IPS-15b (cell line): ENCODE results near the gene CCDC146.

Source experiments
- H3K27me3 ChIP-seq: one replicate; pipeline ENCODE4 v1.6.1; 2013; ENCODE audit warnings: low read length; ENCODE audit not compliant: control insufficient read depth, insufficient read depth
- H3K36me3 ChIP-seq: one replicate; pipeline ENCODE4 v1.6.1; 2013; ENCODE audit warnings: low read length; ENCODE audit not compliant: control insufficient read depth, insufficient read depth
- H3K4me1 ChIP-seq: one replicate; pipeline ENCODE4 v1.6.1; 2013; ENCODE audit warnings: mild to moderate bottlenecking, low read length; ENCODE audit not compliant: control insufficient read depth, insufficient read depth
- H3K4me3 ChIP-seq: one replicate; pipeline ENCODE4 v1.5.1; 2013; ENCODE audit warnings: low read depth, low read length
- H3K9ac ChIP-seq: one replicate; pipeline ENCODE4 v1.6.1; 2013; ENCODE audit warnings: low read depth, mild to moderate bottlenecking, low read length
- H3K9me3 ChIP-seq: one replicate; pipeline ENCODE4 v1.6.1; 2013; ENCODE audit warnings: mild to moderate bottlenecking, low read length; ENCODE audit not compliant: control insufficient read depth, insufficient read depth

CCDC146 gene

DNA sequence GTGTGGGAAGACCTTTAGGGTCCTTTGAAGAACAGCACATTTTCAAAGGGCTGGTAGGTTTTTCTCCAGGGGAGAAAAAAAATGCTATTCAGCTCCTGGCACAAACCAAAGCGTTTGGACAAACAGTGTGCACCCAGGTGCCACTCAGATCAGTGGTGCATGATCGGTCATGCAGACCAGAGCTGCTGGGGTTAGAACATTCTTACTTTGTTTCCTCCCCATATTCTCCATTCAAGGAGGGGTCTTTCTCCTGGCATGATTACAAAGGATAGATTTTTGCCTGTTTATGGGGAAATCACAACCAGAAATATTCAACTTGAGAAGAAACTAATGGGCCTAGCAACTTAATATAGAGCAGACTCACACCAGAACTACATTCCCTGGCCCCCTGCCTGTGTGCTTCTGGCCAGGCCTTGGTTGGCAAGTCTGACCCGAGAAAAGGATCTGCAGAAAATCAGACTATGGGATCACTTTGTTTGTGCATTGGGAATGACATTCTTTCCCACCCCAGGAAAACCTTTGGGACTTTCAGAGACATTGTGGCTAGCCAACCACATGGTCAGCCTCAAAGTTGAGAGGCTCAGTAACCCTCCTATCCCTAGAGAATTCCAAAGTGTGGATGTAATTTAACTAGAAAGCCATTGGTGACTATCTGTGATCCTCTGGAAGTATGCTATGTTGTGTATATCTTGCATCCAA lies 159.5 kb downstream of the CCDC146 start:
- Histone ChIP-seq H3K27me3 (no peaks in the 10 kb centered on the region), H3K9me3 (no peaks in the 10 kb centered on the region), H3K4me1 (no peaks in the 10 kb centered on the region), H3K36me3 (no peaks in the 10 kb centered on the region), H3K4me3 (no peak overlapping the region), H3K9ac (no peak overlapping the region)

DNA sequence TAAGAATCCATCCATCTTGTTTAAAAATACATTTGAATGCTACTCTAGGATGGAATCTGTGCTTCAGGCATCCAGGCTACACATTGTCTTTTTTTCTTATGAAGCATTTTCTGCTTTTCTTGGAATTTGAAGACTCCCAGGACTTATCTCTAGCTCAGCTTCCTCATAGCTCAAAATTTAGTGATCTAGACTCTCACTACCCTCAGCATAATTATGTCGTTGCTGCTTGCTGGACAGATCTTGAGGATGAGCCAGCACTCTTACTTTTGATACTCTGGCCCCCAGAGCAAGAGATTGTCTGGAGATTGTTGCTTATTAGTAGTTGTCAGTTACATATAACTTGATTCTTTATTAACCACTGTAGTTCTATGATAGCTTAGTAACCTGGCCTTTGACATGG lies 160.5 kb downstream of the CCDC146 start:
- Histone ChIP-seq H3K9ac (no peak overlapping the region), H3K4me3 (no peak overlapping the region), H3K4me1 (no peaks in the 10 kb centered on the region), H3K9me3 (no peaks in the 10 kb centered on the region), H3K27me3 (no peaks in the 10 kb centered on the region), H3K36me3 (no peaks in the 10 kb centered on the region)

DNA sequence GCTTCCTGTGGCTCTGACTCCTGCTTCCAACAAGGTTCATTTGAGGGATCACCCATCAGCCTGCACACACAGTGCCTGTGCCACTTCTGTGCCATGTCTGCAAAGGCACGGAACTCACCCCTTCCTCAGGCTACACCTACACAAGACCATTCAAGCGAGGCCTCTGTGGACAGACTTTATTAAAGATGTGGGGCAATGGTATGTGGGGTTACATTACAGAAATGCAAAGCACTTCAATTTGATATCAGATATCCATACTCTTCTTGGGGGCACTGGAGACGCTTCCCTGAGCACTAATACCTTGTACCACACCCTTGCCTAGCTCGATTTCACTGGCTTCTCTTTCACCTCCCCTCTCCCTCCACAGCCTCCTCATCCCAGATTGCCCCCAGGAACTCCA lies 161.6 kb downstream of the CCDC146 start:
- no peak overlapping the region for H3K9ac ChIP-seq
- no peaks in the 10 kb centered on the region for H3K9me3 ChIP-seq
- no peak overlapping the region for H3K4me3 ChIP-seq
- no peaks in the 10 kb centered on the region for H3K4me1 ChIP-seq
- H3K36me3 ChIP-seq = no peaks in the 10 kb centered on the region
- H3K27me3 ChIP-seq = no peaks in the 10 kb centered on the region

DNA sequence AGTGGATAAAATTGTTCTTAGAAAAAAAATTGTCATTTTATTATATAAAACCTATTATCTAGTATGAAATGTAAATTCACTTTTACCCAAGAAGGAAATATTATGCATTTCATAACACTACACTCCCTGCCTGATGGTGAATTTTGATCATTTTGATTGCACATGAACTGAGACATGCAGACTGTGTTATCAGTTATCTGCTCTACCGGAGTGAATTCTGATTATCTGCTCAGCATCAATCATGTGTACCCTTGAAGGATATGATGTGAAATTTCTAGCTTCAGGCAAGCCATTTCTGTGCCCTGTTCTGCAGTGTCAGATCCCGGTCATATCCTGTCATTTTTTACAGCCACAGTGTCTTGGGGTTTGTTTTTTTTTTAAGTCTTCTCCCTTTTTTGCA lies 162.2 kb downstream of the CCDC146 start:
- no peaks in the 10 kb centered on the region for H3K4me1 ChIP-seq
- H3K36me3 ChIP-seq = no peaks in the 10 kb centered on the region
- no peak overlapping the region for H3K9ac ChIP-seq
- no peaks in the 10 kb centered on the region for H3K27me3 ChIP-seq
- no peaks in the 10 kb centered on the region for H3K9me3 ChIP-seq
- H3K4me3 ChIP-seq = no peak overlapping the region

DNA sequence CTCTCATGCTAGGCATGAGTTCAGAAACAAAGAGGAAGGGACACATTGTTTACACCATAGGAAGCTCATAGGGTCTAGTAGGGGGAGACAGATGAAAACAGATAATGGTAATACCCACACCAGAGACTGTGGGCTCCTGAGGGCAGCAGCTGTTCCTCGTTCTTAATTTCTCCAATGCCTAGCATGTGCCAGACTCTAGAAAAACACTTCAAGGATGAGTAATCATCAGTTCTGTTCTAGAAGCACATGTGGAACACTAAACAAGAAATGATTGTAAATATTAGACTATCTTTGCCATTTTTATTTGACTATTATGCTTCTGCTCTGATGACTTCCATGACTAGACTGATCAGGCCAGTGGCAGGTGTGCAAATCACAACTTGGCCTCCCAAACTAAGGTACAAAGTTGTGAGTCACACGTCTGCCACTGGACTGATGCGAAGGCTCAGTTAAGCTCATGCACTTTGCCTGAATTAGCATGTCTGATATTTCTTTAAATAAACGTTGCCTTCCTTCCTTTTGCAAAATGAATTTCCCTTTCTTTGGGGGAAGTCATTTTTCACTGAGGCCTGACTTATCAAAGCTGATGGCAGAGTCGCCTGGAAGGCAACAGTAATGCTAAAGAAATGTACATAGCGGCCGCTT lies 166.4 kb downstream of the CCDC146 start:
- H3K9me3 ChIP-seq = no peaks in the 10 kb centered on the region
- H3K4me1 ChIP-seq = no peaks in the 10 kb centered on the region
- no peaks in the 10 kb centered on the region for H3K27me3 ChIP-seq
- H3K4me3 ChIP-seq = no peak overlapping the region
- no peaks in the 10 kb centered on the region for H3K36me3 ChIP-seq
- H3K9ac ChIP-seq = no peak overlapping the region

DNA sequence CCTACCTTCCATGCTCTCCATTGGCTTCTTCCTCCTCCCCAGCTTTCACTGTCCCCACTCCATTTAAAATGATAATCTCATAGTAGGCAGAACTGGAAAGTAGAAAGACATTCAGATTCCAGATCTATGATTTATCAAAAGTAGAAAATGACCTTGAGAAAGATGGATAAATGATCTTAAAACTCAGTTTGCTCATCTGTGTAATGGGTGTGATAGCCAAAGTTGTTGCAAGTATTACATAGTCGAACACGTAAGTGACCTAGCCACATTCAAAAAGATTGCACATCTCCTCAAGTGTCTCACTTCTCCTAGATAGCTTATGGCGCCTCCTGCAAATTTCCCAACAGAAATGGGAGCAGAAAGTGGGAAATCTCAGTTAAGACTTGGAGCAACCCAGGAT lies 167.0 kb downstream of the CCDC146 start:
- H3K4me1 ChIP-seq = no peaks in the 10 kb centered on the region
- H3K36me3 ChIP-seq = no peaks in the 10 kb centered on the region
- no peak overlapping the region for H3K4me3 ChIP-seq
- no peaks in the 10 kb centered on the region for H3K9me3 ChIP-seq
- H3K27me3 ChIP-seq = no peaks in the 10 kb centered on the region
- no peak overlapping the region for H3K9ac ChIP-seq

DNA sequence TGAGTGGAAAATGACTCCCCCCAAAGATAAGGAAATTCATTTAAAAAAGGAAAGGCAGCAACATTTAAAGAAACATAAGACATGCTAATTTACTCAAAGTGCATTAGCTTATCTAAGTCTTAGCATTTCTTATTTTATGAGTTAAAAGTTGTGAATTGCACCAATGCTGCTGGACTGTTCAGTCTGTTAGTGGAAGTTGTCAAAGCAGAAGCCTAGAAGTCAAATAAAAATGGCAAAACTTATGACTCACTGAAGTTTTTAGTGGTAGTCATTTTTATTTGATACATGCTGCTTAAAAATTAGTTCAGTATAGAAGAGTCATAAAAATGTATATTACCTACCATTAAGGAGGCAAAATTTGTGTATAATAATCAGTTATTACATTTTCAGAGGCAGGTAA lies 168.0 kb downstream of the CCDC146 start:
- Histone ChIP-seq H3K27me3 (no peaks in the 10 kb centered on the region), H3K9ac (no peak overlapping the region), H3K36me3 (no peaks in the 10 kb centered on the region), H3K9me3 (no peaks in the 10 kb centered on the region), H3K4me1 (no peaks in the 10 kb centered on the region), H3K4me3 (no peak overlapping the region)

DNA sequence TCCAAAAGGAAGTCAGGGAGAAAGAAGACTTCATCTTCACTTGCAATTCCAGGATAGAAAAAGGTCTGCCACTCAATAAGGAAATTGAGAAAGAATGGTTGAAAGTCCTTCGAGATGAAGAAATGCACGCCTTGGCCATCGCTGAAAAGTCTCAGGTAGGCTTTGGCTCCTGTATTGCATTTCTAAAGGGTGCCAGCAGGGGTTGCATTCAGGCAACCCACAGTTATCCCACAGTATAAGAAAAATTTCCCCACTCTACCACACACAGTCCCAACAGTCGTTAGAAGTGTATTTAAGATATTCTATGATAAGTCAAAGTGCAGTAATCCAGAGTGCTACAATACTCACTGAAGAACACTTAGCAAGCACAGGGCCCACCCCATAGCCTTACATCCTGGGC lies 170.6 kb downstream of the CCDC146 start:
- H3K36me3 ChIP-seq = no peaks in the 10 kb centered on the region
- no peaks in the 10 kb centered on the region for H3K4me1 ChIP-seq
- no peak overlapping the region for H3K9ac ChIP-seq

DNA sequence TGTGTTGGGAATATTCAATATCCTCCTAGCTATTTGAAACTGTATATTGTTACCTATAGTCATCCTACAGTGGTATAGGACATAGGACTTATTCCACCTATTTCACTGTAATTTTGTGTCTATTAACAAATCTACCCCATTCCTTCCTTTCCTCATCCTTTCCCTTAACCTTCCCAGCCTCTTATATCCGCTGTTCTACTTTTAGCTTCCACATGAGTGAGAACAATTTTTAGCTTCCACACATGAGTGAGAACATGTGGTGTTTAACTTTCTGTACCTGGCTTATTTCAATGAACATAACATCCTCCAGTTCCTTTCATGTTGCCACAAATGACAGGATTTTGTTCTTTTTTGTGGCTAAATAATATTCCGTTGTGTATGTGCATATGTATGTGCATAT lies 173.1 kb downstream of the CCDC146 start:
- no peaks in the 10 kb centered on the region for H3K27me3 ChIP-seq
- no peaks in the 10 kb centered on the region for H3K36me3 ChIP-seq
- no peak overlapping the region for H3K9ac ChIP-seq
- H3K4me1 ChIP-seq = no peaks in the 10 kb centered on the region
- no peaks in the 10 kb centered on the region for H3K9me3 ChIP-seq
- H3K4me3 ChIP-seq = no peak overlapping the region

More for the DNA sequence above, 170.6 kb downstream of the CCDC146 start:
- no peaks in the 10 kb centered on the region for H3K27me3 ChIP-seq
- H3K9me3 ChIP-seq = no peaks in the 10 kb centered on the region
- H3K4me3 ChIP-seq = no peak overlapping the region

DNA sequence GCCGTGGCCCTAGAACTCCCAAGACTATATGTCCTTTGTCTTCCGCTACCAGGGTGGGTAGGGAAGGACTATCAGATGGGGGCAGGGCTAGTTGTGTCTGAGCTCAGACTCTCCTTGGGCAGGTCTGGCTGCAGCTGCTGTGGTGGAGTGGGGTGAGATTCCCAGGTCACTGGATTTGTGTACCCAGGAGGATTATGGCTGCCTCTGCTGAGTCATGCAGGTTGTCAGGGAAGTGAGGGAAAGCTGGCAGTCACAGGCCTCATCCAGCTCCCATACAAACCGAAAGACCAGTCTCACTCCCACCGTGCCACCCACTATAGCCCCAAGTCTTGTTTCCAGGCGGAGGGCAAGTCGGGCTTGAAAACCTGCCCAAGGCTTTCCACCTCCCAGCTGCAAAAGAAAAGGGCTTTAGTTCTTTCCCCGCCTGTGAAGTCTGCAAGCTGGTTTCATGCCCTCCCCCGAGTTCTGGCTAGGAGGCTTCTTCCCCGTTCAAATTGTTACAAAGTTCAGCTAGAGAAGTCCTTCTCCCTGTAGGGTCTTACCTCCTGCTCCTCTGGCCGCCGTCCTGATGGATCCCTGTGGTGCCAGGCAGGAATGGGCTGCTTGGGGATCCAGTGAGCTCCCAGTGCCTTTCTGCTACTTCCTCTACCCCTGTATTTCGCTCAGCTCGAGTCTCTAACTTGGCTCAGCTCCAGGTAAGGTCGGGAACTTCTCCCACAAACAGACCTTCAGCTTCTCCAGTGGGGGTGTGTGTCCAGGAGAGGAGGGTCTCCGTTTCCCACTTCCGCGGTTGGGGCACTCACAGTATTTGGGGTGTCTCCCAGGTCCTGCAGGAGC lies 184.0 kb downstream of the CCDC146 start:
- H3K36me3 ChIP-seq = no peaks in the 10 kb centered on the region
- no peaks in the 10 kb centered on the region for H3K4me1 ChIP-seq
- H3K9ac ChIP-seq = no peak overlapping the region
- no peaks in the 10 kb centered on the region for H3K9me3 ChIP-seq
- no peak overlapping the region for H3K4me3 ChIP-seq
- no peaks in the 10 kb centered on the region for H3K27me3 ChIP-seq

DNA sequence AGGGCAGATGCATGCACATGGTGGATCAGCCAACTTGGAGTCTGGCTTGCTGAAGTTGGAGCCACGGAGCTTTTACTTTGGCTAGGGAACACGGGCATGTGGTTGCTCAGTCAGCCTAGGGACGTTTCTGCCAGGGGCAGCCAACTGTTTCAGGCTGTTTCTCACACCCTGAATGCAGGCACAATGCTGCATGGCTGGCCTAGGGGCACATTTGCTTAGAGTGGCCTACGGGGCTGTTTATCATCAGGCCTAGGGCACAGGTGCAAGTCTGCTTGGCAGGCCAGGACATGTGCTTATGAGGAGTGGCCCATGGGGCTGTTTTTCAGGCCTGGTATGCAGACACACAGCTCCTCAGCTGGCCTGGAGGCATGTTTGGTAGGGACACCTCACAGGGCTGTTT lies 186.4 kb downstream of the CCDC146 start:
- Histone ChIP-seq H3K4me3 (no peak overlapping the region), H3K27me3 (no peaks in the 10 kb centered on the region)

More for the DNA sequence above, 186.4 kb downstream of the CCDC146 start:
- no peaks in the 10 kb centered on the region for H3K36me3 ChIP-seq
- no peaks in the 10 kb centered on the region for H3K9me3 ChIP-seq
- no peaks in the 10 kb centered on the region for H3K4me1 ChIP-seq
- H3K9ac ChIP-seq = no peak overlapping the region
